SK-N-SH (cell line): ENCODE results near the gene TRIOBP. TPM values are rescaled to one million over a fixed set of nuclear protein-coding genes. Genes with fewer than 3 reads are reported as not detected.

Experiments used
- CTCF ChIA-PET: fragments of 300-600, 350-600 bp; formaldehyde crosslinking; extraction: SDS; loops from one replicate; lab custom pipeline; 2021; lab: Yijun Ruan, JAX
- POLR2A ChIA-PET: fragments of 350-600 bp; sonication (Branson Sonifier 250); formaldehyde crosslinking; extraction: SDS; loops from one replicate; lab custom pipeline; 2020; ENCODE audit warnings: antibody characterized with exemption, inconsistent platforms; lab: Yijun Ruan, JAX
- DNase-seq: peaks from one replicate; pipeline ENCODE4 v3.0.0; 2012
- H2AFZ ChIP-seq: fragments of 200-600 bp; sonication (generic); 2 replicates; pipeline ENCODE4 v1.8.1; 2016; ENCODE audit warnings: antibody characterized with exemption, mild to moderate bottlenecking, low read depth
- H3F3A ChIP-seq: fragments of 200-600 bp; sonication (generic); replicated peaks from 2 replicates; pipeline ENCODE3; 2016; ENCODE audit warnings: antibody characterized with exemption, mild to moderate bottlenecking; ENCODE audit not compliant: insufficient read depth
- H3K27ac ChIP-seq, 2 experiments: fragments of 200-500 bp in 1 of 2; fragments of 200-600 bp in 1 of 2; sonication (Bioruptor generic) in 1 of 2; sonication (generic), shearing (Covaris generic) in 1 of 2; 2 replicates each; pipeline versions ENCODE4 v1.5.1 to v1.6.1; 2014 to 2016; ENCODE audit warnings: low read depth in 2 of 2, inconsistent platforms in 1 of 2, low read length in 1 of 2, mild to moderate bottlenecking in 1 of 2, mixed read lengths in 1 of 2
- H3K27me3 ChIP-seq: fragments of 200-600 bp; sonication (generic), shearing (Covaris generic); 2 replicates; pipeline ENCODE4 v1.6.1; 2016; ENCODE audit warnings: mixed run types; ENCODE audit not compliant: insufficient read depth
- H3K36me3 ChIP-seq, 2 experiments: fragments of 200-500 bp in 1 of 2; fragments of 200-600 bp in 1 of 2; sonication (Bioruptor generic) in 1 of 2; sonication (generic) in 1 of 2; replicated peaks in 1 of 2; 2 replicates each; pipeline versions ENCODE3 to v1.5.1; 2014 to 2016; ENCODE audit warnings: low read length in 1 of 2, mild to moderate bottlenecking in 1 of 2; ENCODE audit not compliant: insufficient read depth in 2 of 2, control insufficient read depth in 1 of 2
- H3K4me1 ChIP-seq, 2 experiments: fragments of 200-500 bp in 1 of 2; fragments of 200-600 bp in 1 of 2; sonication (Bioruptor generic) in 1 of 2; sonication (generic), shearing (Covaris generic) in 1 of 2; 2 replicates each; pipeline versions ENCODE4 v1.5.1 to v1.6.1; 2014 to 2016; ENCODE audit warnings: low read depth in 1 of 2, low read length in 1 of 2, mixed run types in 1 of 2; ENCODE audit not compliant: insufficient read depth in 2 of 2, control insufficient read depth in 1 of 2
- H3K4me2 ChIP-seq: fragments of 200-600 bp; sonication (generic), shearing (Covaris generic); 2 replicates; pipeline ENCODE4 v1.6.1; 2017; ENCODE audit warnings: mixed run types
- H3K4me3 ChIP-seq, 2 experiments: fragments of 200-500 bp in 1 of 2; fragments of 200-600 bp in 1 of 2; sonication (Bioruptor generic) in 1 of 2; sonication (generic), shearing (Covaris generic) in 1 of 2; 2 replicates each; pipeline versions ENCODE4 v1.5.1 to v1.8.1; 2014 to 2016; ENCODE audit warnings: low read depth in 2 of 2, inconsistent platforms in 1 of 2, low read length in 1 of 2, mild to moderate bottlenecking in 1 of 2, mixed read lengths in 1 of 2, moderate library complexity in 1 of 2
- H3K79me2 ChIP-seq: fragments of 200-600 bp; sonication (generic); 2 replicates; pipeline ENCODE4 v1.8.1; 2017; ENCODE audit warnings: mild to moderate bottlenecking; ENCODE audit not compliant: insufficient read depth
- H3K9ac ChIP-seq: fragments of 200-600 bp; sonication (generic); 2 replicates; pipeline ENCODE4 v1.6.1; 2017; ENCODE audit warnings: mixed run types
- H3K9me2 ChIP-seq: fragments of 200-600 bp; sonication (generic); 2 replicates; pipeline ENCODE4 v1.6.1; 2017; ENCODE audit warnings: mixed run types
- H3K9me3 ChIP-seq: fragments of 200-600 bp; sonication (generic); 2 replicates; pipeline ENCODE4 v1.6.1; 2017; ENCODE audit warnings: mixed run types, mild to moderate bottlenecking, moderate library complexity
- H4K20me1 ChIP-seq: fragments of 200-600 bp; sonication (generic); 2 replicates; pipeline ENCODE4 v1.6.1; 2017; ENCODE audit warnings: mild to moderate bottlenecking, mixed run types; ENCODE audit not compliant: insufficient read depth
- FOXJ3 ChIP-seq: sonication (generic); formaldehyde crosslinking; IDR thresholded peaks from 2 replicates; pipeline ENCODE4 v1.5.1; 2020; ENCODE audit warnings: mild to moderate bottlenecking, missing genetic modification reagents
- GABPA ChIP-seq: IDR thresholded peaks from 2 replicates; pipeline ENCODE4 v1.4.0; 2012; ENCODE audit warnings: low read depth, mild to moderate bottlenecking
- JUND ChIP-seq: IDR thresholded peaks from 2 replicates; pipeline ENCODE4 v1.4.0; 2012
- MAX ChIP-seq: IDR thresholded peaks from 2 replicates; pipeline ENCODE4 v1.4.0; 2012; ENCODE audit warnings: low read depth
- MEF2A ChIP-seq: IDR thresholded peaks from 2 replicates; pipeline ENCODE4 v1.4.0; 2012; ENCODE audit warnings: low read depth, borderline replicate concordance
- MXI1 ChIP-seq: IDR thresholded peaks from 2 replicates; pipeline ENCODE4 v1.6.1; 2012; ENCODE audit warnings: mild to moderate bottlenecking, low read depth, low read length, improper control_type of control experiment
- NFIC ChIP-seq: IDR thresholded peaks from 2 replicates; pipeline ENCODE4 v1.4.0; 2012; ENCODE audit warnings: borderline replicate concordance
- NRF1 ChIP-seq: IDR thresholded peaks from 2 replicates; pipeline ENCODE4 v1.6.1; 2012; ENCODE audit warnings: low read depth, mild to moderate bottlenecking, low read length
- POLR2AphosphoS5 ChIP-seq: IDR thresholded peaks from 2 replicates; pipeline ENCODE4 v1.6.1; 2012; ENCODE audit warnings: low read depth, low read length
- RFX5 ChIP-seq: IDR thresholded peaks from 2 replicates; pipeline ENCODE4 v1.6.1; 2012; ENCODE audit warnings: mild to moderate bottlenecking, improper control_type of control experiment, low read length
- SMC3 ChIP-seq: IDR thresholded peaks from 2 replicates; pipeline ENCODE4 v1.6.1; 2012; ENCODE audit warnings: low read depth, low read length, improper control_type of control experiment
- TAF1 ChIP-seq: IDR thresholded peaks from 2 replicates; pipeline ENCODE4 v1.6.1; 2012; ENCODE audit warnings: low read depth, mild to moderate bottlenecking, low read length, moderate library complexity, borderline replicate concordance
- TCF12 ChIP-seq: IDR thresholded peaks from 2 replicates; pipeline ENCODE4 v1.4.0; 2012
- TEAD4 ChIP-seq: IDR thresholded peaks from 2 replicates; pipeline ENCODE4 v1.4.0; 2012; ENCODE audit warnings: mild to moderate bottlenecking, borderline replicate concordance; ENCODE audit not compliant: insufficient read depth
- USF1 ChIP-seq: IDR thresholded peaks from 2 replicates; pipeline ENCODE4 v1.4.0; 2012; ENCODE audit warnings: low read depth, borderline replicate concordance
- USF2 ChIP-seq: fragments of 150-350 bp; IDR thresholded peaks from 2 replicates; pipeline ENCODE4 v1.6.1; 2017; ENCODE audit warnings: antibody characterized with exemption, low read length, low read depth, borderline replicate concordance
- YY1 ChIP-seq: IDR thresholded peaks from 2 replicates; pipeline ENCODE4 v1.4.0; 2012; ENCODE audit warnings: low read depth, mild to moderate bottlenecking
- ZBTB33 ChIP-seq: IDR thresholded peaks from 2 replicates; pipeline ENCODE4 v1.4.0; 2012; ENCODE audit warnings: low read depth, borderline replicate concordance
- WGBS: methylation state at CpG from one replicate; pipeline ENCODE4 v1.1.6; 2017; ENCODE audit warnings: low lambda C conversion rate; 5-methylcytosine and 5-hydroxymethylcytosine counted together
- polyA plus RNA-seq, 3 experiments: library from polyadenylated mRNA; depleted of rRNA; stranded (reverse); fragments of >200 nt; gene quantifications; 2 replicates each; pipeline ENCODE4 v1.2.3, GENCODE V29; 2012
- TF ChIP-seq, protein P1 (sequence below): fragments of 200-600 bp; sonication (generic); IDR thresholded peaks from 2 replicates; pipeline ENCODE4 v1.6.1; 2017; ENCODE audit warnings: antibody characterized with exemption, mild to moderate bottlenecking, moderate library complexity
- TF ChIP-seq, protein P2 (sequence below): IDR thresholded peaks from 2 replicates; pipeline ENCODE4; 2012

TRIOBP gene
- polyA plus RNA-seq, 1 of the 3 experiments (the other 2 are of a cell fraction): 43.6 TPM

GRCh38 chr22:37820350-37820749 is 123.5 kb downstream of the TRIOBP start:
- Histone ChIP-seq H4K20me1 (no peaks in the 10 kb centered on the region), H3K9me3 (no peaks in the 10 kb centered on the region), H3F3A (no peaks in the 10 kb centered on the region), H3K36me3 (peaks cover 0 to under 1% of the 10 kb centered on the region in 2 experiments), H3K9me2 (no peaks in the 10 kb centered on the region), H3K79me2 (no peaks in the 10 kb centered on the region), H3K27ac (no peak overlapping the region), H2AFZ (no peak overlapping the region), H3K4me3 (no peak overlapping the region), H3K27me3 (no peaks in the 10 kb centered on the region; the same call in 1 of the 2 replicates), H3K4me1 (peaks cover 0 to 8% of the 10 kb centered on the region in 2 experiments; a peak in 1 of 4 replicates), H3K9ac (no peak overlapping the region), H3K4me2 (no peak overlapping the region)
- POLR2A ChIA-PET: no interaction called here
- WGBS: 95% methylated on average over 5 of the region's 5 CpGs
- no peak for DNase-seq
- CTCF ChIA-PET: interaction anchor here (0.8 to 14.0 kb wide), 3 partner anchors 39 to 114 kb away, joined by 3 to 182 read pairs (median 4); no protein-coding TSS in a partner anchor
- no peak for TF ChIP-seq NFIC
- TF ChIP-seq GABPA: no peak
- no peak for TF ChIP-seq TEAD4
- no peak for TF ChIP-seq TCF12
- no peak for TF ChIP-seq USF1
- TF ChIP-seq TAF1: no peak
- no peak for TF ChIP-seq JUND
- TF ChIP-seq MAX: no peak
- TF ChIP-seq, protein P1, sequence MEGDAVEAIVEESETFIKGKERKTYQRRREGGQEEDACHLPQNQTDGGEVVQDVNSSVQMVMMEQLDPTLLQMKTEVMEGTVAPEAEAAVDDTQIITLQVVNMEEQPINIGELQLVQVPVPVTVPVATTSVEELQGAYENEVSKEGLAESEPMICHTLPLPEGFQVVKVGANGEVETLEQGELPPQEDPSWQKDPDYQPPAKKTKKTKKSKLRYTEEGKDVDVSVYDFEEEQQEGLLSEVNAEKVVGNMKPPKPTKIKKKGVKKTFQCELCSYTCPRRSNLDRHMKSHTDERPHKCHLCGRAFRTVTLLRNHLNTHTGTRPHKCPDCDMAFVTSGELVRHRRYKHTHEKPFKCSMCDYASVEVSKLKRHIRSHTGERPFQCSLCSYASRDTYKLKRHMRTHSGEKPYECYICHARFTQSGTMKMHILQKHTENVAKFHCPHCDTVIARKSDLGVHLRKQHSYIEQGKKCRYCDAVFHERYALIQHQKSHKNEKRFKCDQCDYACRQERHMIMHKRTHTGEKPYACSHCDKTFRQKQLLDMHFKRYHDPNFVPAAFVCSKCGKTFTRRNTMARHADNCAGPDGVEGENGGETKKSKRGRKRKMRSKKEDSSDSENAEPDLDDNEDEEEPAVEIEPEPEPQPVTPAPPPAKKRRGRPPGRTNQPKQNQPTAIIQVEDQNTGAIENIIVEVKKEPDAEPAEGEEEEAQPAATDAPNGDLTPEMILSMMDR: no peak
- TF ChIP-seq RFX5: no peak
- no peak for TF ChIP-seq FOXJ3 (CRISPR knock-in tag)
- TF ChIP-seq ZBTB33: no peak
- no peak for TF ChIP-seq MXI1
- no peak for TF ChIP-seq USF2
- no peak for TF ChIP-seq SMC3
- no peak for TF ChIP-seq POLR2AphosphoS5
- no peak for TF ChIP-seq NRF1
- no peak for TF ChIP-seq YY1
- TF ChIP-seq, protein P2, sequence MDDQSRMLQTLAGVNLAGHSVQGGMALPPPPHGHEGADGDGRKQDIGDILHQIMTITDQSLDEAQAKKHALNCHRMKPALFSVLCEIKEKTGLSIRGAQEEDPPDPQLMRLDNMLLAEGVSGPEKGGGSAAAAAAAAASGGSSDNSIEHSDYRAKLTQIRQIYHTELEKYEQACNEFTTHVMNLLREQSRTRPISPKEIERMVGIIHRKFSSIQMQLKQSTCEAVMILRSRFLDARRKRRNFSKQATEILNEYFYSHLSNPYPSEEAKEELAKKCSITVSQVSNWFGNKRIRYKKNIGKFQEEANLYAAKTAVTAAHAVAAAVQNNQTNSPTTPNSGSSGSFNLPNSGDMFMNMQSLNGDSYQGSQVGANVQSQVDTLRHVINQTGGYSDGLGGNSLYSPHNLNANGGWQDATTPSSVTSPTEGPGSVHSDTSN: no peak
- TF ChIP-seq MEF2A: no peak
